A549 (cell line): Measurements from ENCODE around the gene GUCA2B. TPM values are rescaled to one million over a fixed set of nuclear protein-coding genes. Genes with fewer than 3 reads are reported as not detected.

Experiments
- ATAC-seq, 2 experiments: fragments of 200-7000 bp in 1 of 2; fragments of >200 bp in 1 of 2; cut with Nextera tagmentation in 1 of 2; cut with Tn5 transposase in 1 of 2; 3 replicates each; pipeline versions ENCODE4 v1.8.0 to v1.9.1; 2018 to 2020; ENCODE audit warnings: mild to moderate bottlenecking in 1 of 2, moderate library complexity in 1 of 2
- CTCF ChIA-PET: fragments of 300-600 bp; sonication (Branson Sonifier 250); formaldehyde crosslinking; extraction: SDS; loops from one replicate; lab custom pipeline; 2021; ENCODE audit warnings: antibody characterized with exemption, inconsistent platforms; lab: Yijun Ruan, JAX
- POLR2A ChIA-PET: fragments of 350-600 bp; formaldehyde crosslinking; extraction: SDS; loops from one replicate; lab custom pipeline; 2021; ENCODE audit warnings: antibody characterized with exemption, inconsistent platforms; lab: Yijun Ruan, JAX
- DNase-seq, 2 experiments: peaks; one replicate each; pipeline versions ENCODE4 v3.0.0 to v3.0.0-alpha.2; 2011 to 2016; ENCODE audit warnings: low read depth in 1 of 2, low spot score in 1 of 2
- FAIRE-seq: peaks from 2 replicates; lab custom pipeline; 2011; peaks lifted over from hg19 to GRCh38; lab: Jason Lieb, UNC
- H3K27ac ChIP-seq, 2 experiments: fragments of >200 bp; sonication (Bioruptor Twin); formaldehyde crosslinking; 3 replicates each; pipeline ENCODE4 v1.5.1; 2016 to 2017
- H3K4me1 ChIP-seq: fragments of >200 bp; sonication (Bioruptor Twin); formaldehyde crosslinking; 3 replicates; pipeline ENCODE4 v1.6.1; 2016
- H3K4me2 ChIP-seq: fragments of >200 bp; sonication (Bioruptor Twin); formaldehyde crosslinking; 3 replicates; pipeline ENCODE4 v1.6.1; 2016
- H3K4me3 ChIP-seq: fragments of >200 bp; sonication (Bioruptor Twin); formaldehyde crosslinking; 3 replicates; pipeline ENCODE4 v1.5.1; 2016
- H3K9me3 ChIP-seq: fragments of >200 bp; sonication (Bioruptor Twin); formaldehyde crosslinking; 3 replicates; pipeline ENCODE4 v1.6.1; 2016
- ATOH8 ChIP-seq: fragments of 250-450 bp; sonication (Bioruptor Pico); IDR thresholded peaks from 2 replicates; pipeline ENCODE4 v1.5.0; 2020; ENCODE audit warnings: low read depth, mild to moderate bottlenecking, moderate library complexity
- CBX8 ChIP-seq: fragments of 200-600 bp; sonication (generic); IDR thresholded peaks from 2 replicates; pipeline ENCODE4 v1.6.1; 2016
- CEBPB ChIP-seq, 2 experiments: fragments of >200 bp in 1 of 2; sonication (Bioruptor Twin) in 1 of 2; formaldehyde crosslinking in 1 of 2; IDR thresholded peaks; 2 replicates each; pipeline ENCODE4 v1.6.1; 2012 to 2016
- CHD2 ChIP-seq: fragments of 150-350 bp; IDR thresholded peaks from 2 replicates; pipeline ENCODE4 v1.6.1; 2014; ENCODE audit warnings: low read length; ENCODE audit not compliant: partially characterized antibody
- EHMT2 ChIP-seq: fragments of 200-600 bp; sonication (generic); IDR thresholded peaks from 2 replicates; pipeline ENCODE4 v1.6.1; 2016; ENCODE audit warnings: antibody characterized with exemption, low read depth, mild to moderate bottlenecking, moderate library complexity
- FOSB ChIP-seq: fragments of 250-450 bp; sonication (Bioruptor Pico); IDR thresholded peaks from 2 replicates; pipeline ENCODE4 v1.5.0; 2020; ENCODE audit warnings: mild to moderate bottlenecking, moderate library complexity
- HOXB13 ChIP-seq: fragments of 250-450 bp; sonication (Bioruptor Pico); IDR thresholded peaks from 2 replicates; pipeline ENCODE4 v1.5.0; 2020; ENCODE audit warnings: low read depth, mild to moderate bottlenecking, moderate library complexity
- JUN ChIP-seq, 2 experiments: fragments of >200 bp; sonication (Bioruptor Twin); formaldehyde crosslinking; IDR thresholded peaks; 2 replicates in 1 of 2; 3 replicates in 1 of 2; pipeline ENCODE4 v1.6.1; 2016 to 2017
- JUNB ChIP-seq: fragments of >200 bp; sonication (Bioruptor Twin); formaldehyde crosslinking; IDR thresholded peaks from 2 replicates; pipeline ENCODE4 v1.6.1; 2016
- MYC ChIP-seq: IDR thresholded peaks from 2 replicates; pipeline ENCODE4 v1.6.1; 2012; ENCODE audit warnings: mild to moderate bottlenecking, inconsistent platforms, low read length, improper control_type of control experiment, borderline replicate concordance
- RARB ChIP-seq: fragments of 250-450 bp; sonication (Bioruptor Pico); IDR thresholded peaks from 2 replicates; pipeline ENCODE4 v1.8.0; 2021; ENCODE audit warnings: mild to moderate bottlenecking, moderate library complexity
- SMC3 ChIP-seq: fragments of >200 bp; sonication (Bioruptor Twin); formaldehyde crosslinking; IDR thresholded peaks from 3 replicates; pipeline ENCODE4 v1.6.1; 2018; ENCODE audit warnings: inconsistent platforms
- TFCP2L1 ChIP-seq: fragments of 250-450 bp; sonication (Bioruptor Pico); IDR thresholded peaks from 2 replicates; pipeline ENCODE4 v1.5.0; 2021; ENCODE audit warnings: mild to moderate bottlenecking
- TP53 ChIP-seq: fragments of 250-450 bp; sonication (Bioruptor Pico); IDR thresholded peaks from 2 replicates; pipeline ENCODE4 v1.5.0; 2021; ENCODE audit warnings: mild to moderate bottlenecking, moderate library complexity
- ZC3H11A ChIP-seq: fragments of 450-650 bp; IDR thresholded peaks from 2 replicates; pipeline ENCODE4 v1.6.1; 2014; ENCODE audit warnings: antibody characterized with exemption, mild to moderate bottlenecking
- ZNF302 ChIP-seq: fragments of 250-450 bp; sonication (Bioruptor Pico); IDR thresholded peaks from 2 replicates; pipeline ENCODE4 v1.9.0; 2021; ENCODE audit warnings: inconsistent platforms, mild to moderate bottlenecking, moderate library complexity
- WGBS: methylation state at CpG from one replicate; pipeline ENCODE4 v1.1.6; 2017; ENCODE audit errors: missing lambda C conversion rate; 5-methylcytosine and 5-hydroxymethylcytosine counted together
- polyA plus RNA-seq, 4 experiments: library from polyadenylated mRNA; depleted of rRNA in 3 of 4; stranded (reverse); fragments of >200 nt; fragmentation: RNase III in 1 of 4; extraction: RNeasy Plus Mini Kit Qiagen cat#74134 plus additional on column Dnase treatment in 1 of 4; gene quantifications; 2 replicates in 3 of 4; 3 replicates in 1 of 4; pipeline ENCODE4 v1.2.3, GENCODE V29; 2011 to 2017
- TF ChIP-seq, protein P1 (sequence below): fragments of >200 bp; sonication (Bioruptor Twin); formaldehyde crosslinking; IDR thresholded peaks from 3 replicates; pipeline ENCODE4 v1.6.1; 2016
- TF ChIP-seq, protein P2 (sequence below): fragments of 250-450 bp; sonication (Bioruptor Pico); IDR thresholded peaks from 2 replicates; pipeline ENCODE4 v1.5.0; 2021; ENCODE audit warnings: mild to moderate bottlenecking, moderate library complexity, borderline replicate concordance
- TF ChIP-seq, protein P3 (sequence below): IDR thresholded peaks from 2 replicates; pipeline ENCODE4 v1.6.1; 2012; ENCODE audit warnings: low read depth, borderline replicate concordance

The GUCA2B gene
- polyA plus RNA-seq, 2 of the 4 experiments (the other 2 are of a cell fraction), result 0.17 TPM; not detected in 1

- ChIA-PET POLR2A (no interaction called here), CTCF (interaction anchor here (0.7 to 8.2 kb wide), 3 partner anchors 8 to 58 kb away, joined by 3 to 29 read pairs (median 3); no protein-coding TSS in a partner anchor)
- Histone ChIP-seq H3K4me3 (no peak overlapping the region), H3K9me3 (no peaks in the 10 kb centered on the region)
- FAIRE-seq, result no peak
- ATAC-seq, result no peak
- TF ChIP-seq HOXB13, result no peak
- no peak for TF ChIP-seq FOSB (CRISPR knock-in tag)
- no peak for TF ChIP-seq ATOH8 (CRISPR knock-in tag)
- TF ChIP-seq, all 56 proteins: peak for 0
- H3K4me1 ChIP-seq, result no peaks in the 10 kb centered on the region
- 74% methylated on average over 5 of the region's 7 CpGs for WGBS
- DNase-seq, result no peak
- no peak overlapping the region for H3K27ac ChIP-seq
- H3K4me2 ChIP-seq, result no peak overlapping the region
Observed at GRCh38 chr1:42183210-42183956, 30.2 kb downstream of the GUCA2B start.

DNA sequence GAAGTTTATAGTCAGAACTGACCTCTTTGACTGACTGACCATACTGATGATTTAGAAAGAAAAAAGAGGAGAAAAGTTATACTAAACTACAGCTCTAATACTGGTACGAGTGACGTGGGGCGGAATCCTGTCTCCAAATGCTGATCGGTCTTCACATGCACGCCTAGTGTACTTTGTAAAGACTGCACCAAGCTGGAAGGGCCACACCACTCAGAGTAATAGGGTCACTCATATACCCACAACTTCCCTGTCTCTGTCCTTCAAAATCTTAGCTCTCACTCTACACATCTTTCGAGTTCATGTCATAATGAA, 30.7 kb downstream of the GUCA2B start:
- DNase-seq (no peak), ATAC-seq (no peak)
- Histone ChIP-seq H3K9me3 (no peaks in the 10 kb centered on the region), H3K4me3 (no peak overlapping the region)
- ChIA-PET CTCF (interaction anchor here (0.7 to 8.2 kb wide), 3 partner anchors 9 to 58 kb away, joined by 3 to 29 read pairs (median 3); no protein-coding TSS in a partner anchor), POLR2A (no interaction called here)
- TF ChIP-seq EHMT2 (no peak), JUN (IDR thresholded peaks at IDR 0.05) (no peak), TP53 (CRISPR knock-in tag) (no peak), CHD2 (no peak), ZC3H11A (no peak), SMC3 (no peak), JUNB (no peak), TFCP2L1 (CRISPR knock-in tag) (no peak), ZNF302 (CRISPR knock-in tag) (no peak), CEBPB (IDR thresholded peaks at IDR 0.05) (no peak)
- TF ChIP-seq, protein P1, sequence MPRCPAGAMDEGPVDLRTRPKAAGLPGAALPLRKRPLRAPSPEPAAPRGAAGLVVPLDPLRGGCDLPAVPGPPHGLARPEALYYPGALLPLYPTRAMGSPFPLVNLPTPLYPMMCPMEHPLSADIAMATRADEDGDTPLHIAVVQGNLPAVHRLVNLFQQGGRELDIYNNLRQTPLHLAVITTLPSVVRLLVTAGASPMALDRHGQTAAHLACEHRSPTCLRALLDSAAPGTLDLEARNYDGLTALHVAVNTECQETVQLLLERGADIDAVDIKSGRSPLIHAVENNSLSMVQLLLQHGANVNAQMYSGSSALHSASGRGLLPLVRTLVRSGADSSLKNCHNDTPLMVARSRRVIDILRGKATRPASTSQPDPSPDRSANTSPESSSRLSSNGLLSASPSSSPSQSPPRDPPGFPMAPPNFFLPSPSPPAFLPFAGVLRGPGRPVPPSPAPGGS, result no peak
- TF ChIP-seq, protein P2, sequence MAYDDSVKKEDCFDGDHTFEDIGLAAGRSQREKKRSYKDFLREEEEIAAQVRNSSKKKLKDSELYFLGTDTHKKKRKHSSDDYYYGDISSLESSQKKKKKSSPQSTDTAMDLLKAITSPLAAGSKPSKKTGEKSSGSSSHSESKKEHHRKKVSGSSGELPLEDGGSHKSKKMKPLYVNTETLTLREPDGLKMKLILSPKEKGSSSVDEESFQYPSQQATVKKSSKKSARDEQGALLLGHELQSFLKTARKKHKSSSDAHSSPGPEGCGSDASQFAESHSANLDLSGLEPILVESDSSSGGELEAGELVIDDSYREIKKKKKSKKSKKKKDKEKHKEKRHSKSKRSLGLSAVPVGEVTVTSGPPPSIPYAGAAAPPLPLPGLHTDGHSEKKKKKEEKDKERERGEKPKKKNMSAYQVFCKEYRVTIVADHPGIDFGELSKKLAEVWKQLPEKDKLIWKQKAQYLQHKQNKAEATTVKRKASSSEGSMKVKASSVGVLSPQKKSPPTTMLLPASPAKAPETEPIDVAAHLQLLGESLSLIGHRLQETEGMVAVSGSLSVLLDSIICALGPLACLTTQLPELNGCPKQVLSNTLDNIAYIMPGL (CRISPR knock-in tag), result no peak
- TF ChIP-seq, protein P3, sequence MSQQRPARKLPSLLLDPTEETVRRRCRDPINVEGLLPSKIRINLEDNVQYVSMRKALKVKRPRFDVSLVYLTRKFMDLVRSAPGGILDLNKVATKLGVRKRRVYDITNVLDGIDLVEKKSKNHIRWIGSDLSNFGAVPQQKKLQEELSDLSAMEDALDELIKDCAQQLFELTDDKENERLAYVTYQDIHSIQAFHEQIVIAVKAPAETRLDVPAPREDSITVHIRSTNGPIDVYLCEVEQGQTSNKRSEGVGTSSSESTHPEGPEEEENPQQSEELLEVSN, result no peak
- TF ChIP-seq, all 56 proteins: peak for 0
- WGBS, result 97% methylated on average over 6 of the region's 6 CpGs
- Histone ChIP-seq H3K4me1 (no peaks in the 10 kb centered on the region), H3K4me2 (no peak overlapping the region), H3K27ac (no peak overlapping the region)
- FAIRE-seq, result no peak

DNA sequence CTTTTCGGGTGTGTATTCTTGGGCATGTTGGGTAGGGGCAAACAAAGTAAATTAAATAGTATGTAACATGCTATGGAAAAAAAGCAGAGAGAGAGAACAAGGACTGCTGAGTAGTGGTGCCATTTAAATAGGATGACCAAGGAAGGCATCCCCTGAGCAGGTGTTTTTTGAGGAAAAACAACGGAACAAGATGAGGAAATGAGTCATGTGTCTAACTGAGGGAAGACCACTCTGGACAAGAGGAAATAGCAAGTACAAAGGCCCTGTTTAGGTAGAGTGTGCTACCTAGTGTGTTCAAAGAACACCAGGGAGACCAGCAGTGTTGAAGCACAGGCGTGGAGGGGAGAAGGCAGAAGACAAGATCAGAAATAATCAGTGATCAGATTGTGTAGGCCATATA, 31.4 kb downstream of the GUCA2B start:
- ChIA-PET CTCF (interaction anchor here (8.2 kb wide), 1 partner anchor 11 kb away, joined by 29 read pairs; no protein-coding TSS in a partner anchor), POLR2A (no interaction called here)
- no peak for ATAC-seq
- no peak for DNase-seq
- H3K9me3 ChIP-seq, result no peaks in the 10 kb centered on the region
- TF ChIP-seq TFCP2L1 (CRISPR knock-in tag), result no peak
- TF ChIP-seq EHMT2, result no peak
- TF ChIP-seq RARB (CRISPR knock-in tag), result no peak
- TF ChIP-seq CBX8, result no peak
- no peak for TF ChIP-seq MYC
- no peak for TF ChIP-seq JUNB
- TF ChIP-seq, protein P1, result no peak
- no peak overlapping the region for H3K4me3 ChIP-seq
- no peak overlapping the region for H3K27ac ChIP-seq
- no peaks in the 10 kb centered on the region for H3K4me1 ChIP-seq
- H3K4me2 ChIP-seq, result no peak overlapping the region
- no peak for FAIRE-seq
- 85% methylated on average over 3 of the region's 3 CpGs for WGBS
